Measurements from ENCODE around the gene IRX4.
"Not testable (repeated sequence)": the region's sequence is repeated elsewhere in the genome, so short reads cannot be mapped to it uniquely, and the experiment has no call there.

Gene IRX4

GRCh38 chr5:1860949-1861348 lies 21.8 kb downstream of the IRX4 start:
- DNase-seq (ENCODE audit: extremely low read depth in 1 of 2, low read depth in 1 of 2): no peak

GRCh38 chr5:1860021-1860610 lies 22.6 kb downstream of the IRX4 start:
- DNase-seq (ENCODE audit: extremely low read depth in 1 of 2, low read depth in 1 of 2): no peak

GRCh38 chr5:1859099-1859498 lies 23.6 kb downstream of the IRX4 start:
- DNase-seq (ENCODE audit: extremely low read depth in 1 of 2, low read depth in 1 of 2): no peak

- DNase-seq (ENCODE audit: extremely low read depth in 1 of 2, low read depth in 1 of 2): no peak
Observed at GRCh38 chr5:1858436-1858835, 24.3 kb downstream of the IRX4 start.

GRCh38 chr5:1857256-1857600 lies 25.5 kb downstream of the IRX4 start:
- DNase-seq (ENCODE audit: extremely low read depth in 1 of 2, low read depth in 1 of 2): no peak

- no peak for DNase-seq (ENCODE audit: extremely low read depth in 1 of 2, low read depth in 1 of 2)
Observed at GRCh38 chr5:1856596-1857255, 26.0 kb downstream of the IRX4 start.

- no peak for DNase-seq (ENCODE audit: extremely low read depth in 1 of 2, low read depth in 1 of 2)
Observed at GRCh38 chr5:1855596-1855995, 27.1 kb downstream of the IRX4 start.

- no peak for DNase-seq (ENCODE audit: extremely low read depth in 1 of 2, low read depth in 1 of 2)
Observed at GRCh38 chr5:1855075-1855474, 27.6 kb downstream of the IRX4 start.

- no peak for DNase-seq (ENCODE audit: extremely low read depth in 1 of 2, low read depth in 1 of 2)
Observed at GRCh38 chr5:1853531-1853930, 29.2 kb downstream of the IRX4 start.

GRCh38 chr5:1852324-1852947 lies 30.3 kb downstream of the IRX4 start:
- no peak for DNase-seq (ENCODE audit: extremely low read depth in 1 of 2, low read depth in 1 of 2)

- DNase-seq (ENCODE audit: extremely low read depth in 1 of 2, low read depth in 1 of 2): no peak
Observed at GRCh38 chr5:1851290-1851934, 31.3 kb downstream of the IRX4 start.

- no peak for DNase-seq (ENCODE audit: extremely low read depth in 1 of 2, low read depth in 1 of 2)
Observed at GRCh38 chr5:1850324-1851154, 32.2 kb downstream of the IRX4 start.

- no peak for DNase-seq (ENCODE audit: extremely low read depth in 1 of 2, low read depth in 1 of 2)
Observed at GRCh38 chr5:1847611-1848010, 35.1 kb downstream of the IRX4 start.

GRCh38 chr5:1847056-1847455 lies 35.7 kb downstream of the IRX4 start:
- no peak for DNase-seq (ENCODE audit: extremely low read depth in 1 of 2, low read depth in 1 of 2)

GRCh38 chr5:1846583-1846982 lies 36.1 kb downstream of the IRX4 start:
- DNase-seq (ENCODE audit: extremely low read depth in 1 of 2, low read depth in 1 of 2): no peak

GRCh38 chr5:1845696-1846095 lies 37.0 kb downstream of the IRX4 start:
- no peak for DNase-seq (ENCODE audit: extremely low read depth in 1 of 2, low read depth in 1 of 2)

GRCh38 chr5:1844708-1845436 lies 37.9 kb downstream of the IRX4 start:
- no peak for DNase-seq (ENCODE audit: extremely low read depth in 1 of 2, low read depth in 1 of 2)

GRCh38 chr5:1843761-1844160 lies 39.0 kb downstream of the IRX4 start:
- not testable (repeated sequence) for DNase-seq (ENCODE audit: extremely low read depth in 1 of 2, low read depth in 1 of 2)

- no peak for DNase-seq (ENCODE audit: extremely low read depth in 1 of 2, low read depth in 1 of 2)
Observed at GRCh38 chr5:1842004-1842819, 40.5 kb downstream of the IRX4 start.
